Measurements from ENCODE around the gene FOXL2NB.

FOXL2NB gene

GRCh38 chr3:138976047-138976446, 29.0 kb downstream of the FOXL2NB start:
- no peak overlapping the region for H3K4me3 ChIP-seq (ENCODE audit: low read length)
- H3K36me3 ChIP-seq (ENCODE audit: insufficient read depth, low read depth, low read length): no peaks in the 10 kb centered on the region
- no peaks in the 10 kb centered on the region for H3K9me3 ChIP-seq (ENCODE audit: insufficient read depth, low read depth, low read length)
- H3K27me3 ChIP-seq (ENCODE audit: insufficient read depth, low read length): no peaks in the 10 kb centered on the region; the same call in 1 of the 2 replicates
- H3K9ac ChIP-seq (ENCODE audit: low read depth, low read length): no peak overlapping the region
- no peaks in the 10 kb centered on the region for H3K4me1 ChIP-seq (ENCODE audit: insufficient read depth, low read length)
- H3K27ac ChIP-seq (ENCODE audit: low read length): no peak overlapping the region

- Histone ChIP-seq H3K4me1 (ENCODE audit: insufficient read depth, low read length) (no peaks in the 10 kb centered on the region), H3K9me3 (ENCODE audit: insufficient read depth, low read depth, low read length) (no peaks in the 10 kb centered on the region), H3K27me3 (ENCODE audit: insufficient read depth, low read length) (no peaks in the 10 kb centered on the region; the same call in 1 of the 2 replicates), H3K36me3 (ENCODE audit: insufficient read depth, low read depth, low read length) (no peaks in the 10 kb centered on the region), H3K4me3 (ENCODE audit: low read length) (no peak overlapping the region), H3K9ac (ENCODE audit: low read depth, low read length) (no peak overlapping the region), H3K27ac (ENCODE audit: low read length) (no peak overlapping the region)
Observed at GRCh38 chr3:138984816-138985215, 37.8 kb downstream of the FOXL2NB start.

- Histone ChIP-seq H3K4me1 (ENCODE audit: insufficient read depth, low read length) (no peaks in the 10 kb centered on the region), H3K4me3 (ENCODE audit: low read length) (no peak overlapping the region), H3K27ac (ENCODE audit: low read length) (no peak overlapping the region), H3K36me3 (ENCODE audit: insufficient read depth, low read depth, low read length) (no peaks in the 10 kb centered on the region), H3K9me3 (ENCODE audit: insufficient read depth, low read depth, low read length) (no peaks in the 10 kb centered on the region), H3K27me3 (ENCODE audit: insufficient read depth, low read length) (no peaks in the 10 kb centered on the region; the same call in 1 of the 2 replicates), H3K9ac (ENCODE audit: low read depth, low read length) (no peak overlapping the region)
Observed at GRCh38 chr3:138985932-138986331, 38.9 kb downstream of the FOXL2NB start.

GRCh38 chr3:138987181-138987580, 40.2 kb downstream of the FOXL2NB start:
- Histone ChIP-seq H3K27ac (ENCODE audit: low read length) (no peak overlapping the region), H3K27me3 (ENCODE audit: insufficient read depth, low read length) (0 out of 2 replicates have a peak, but pooled peaks cover under 1% of the 10 kb centered on the region), H3K9me3 (ENCODE audit: insufficient read depth, low read depth, low read length) (no peaks in the 10 kb centered on the region), H3K36me3 (ENCODE audit: insufficient read depth, low read depth, low read length) (no peaks in the 10 kb centered on the region), H3K4me1 (ENCODE audit: insufficient read depth, low read length) (no peaks in the 10 kb centered on the region), H3K9ac (ENCODE audit: low read depth, low read length) (no peak overlapping the region), H3K4me3 (ENCODE audit: low read length) (no peak overlapping the region)

- H3K4me1 ChIP-seq (ENCODE audit: insufficient read depth, low read length): no peaks in the 10 kb centered on the region
- H3K27me3 ChIP-seq (ENCODE audit: insufficient read depth, low read length): 0 out of 2 replicates have a peak, but pooled peaks cover 4% of the 10 kb centered on the region
- H3K4me3 ChIP-seq (ENCODE audit: low read length): no peak overlapping the region
- H3K36me3 ChIP-seq (ENCODE audit: insufficient read depth, low read depth, low read length): no peaks in the 10 kb centered on the region
- H3K9ac ChIP-seq (ENCODE audit: low read depth, low read length): no peak overlapping the region
- no peaks in the 10 kb centered on the region for H3K9me3 ChIP-seq (ENCODE audit: insufficient read depth, low read depth, low read length)
- no peak overlapping the region for H3K27ac ChIP-seq (ENCODE audit: low read length)
Observed at GRCh38 chr3:138995706-138996105, 48.7 kb downstream of the FOXL2NB start.

Data from iPS-20b (cell line).